GM21526 (cell line): ENCODE results near the gene CSNK1A1.
"Not testable (repeated sequence)": the region's sequence is repeated elsewhere in the genome, so short reads cannot be mapped to it uniquely, and the experiment has no call there.

Source experiments
- ATAC-seq: cut with Tn5 transposase; IDR thresholded peaks from one replicate; pipeline ENCODE4 v1.9.1; 2021; ENCODE audit warnings: moderate library complexity; ENCODE audit not compliant: unreplicated experiment, low FRiP score

Gene CSNK1A1

GRCh38 chr5:149464796-149465489, 86.3 kb downstream of the CSNK1A1 start:
- no peak for ATAC-seq

- ATAC-seq: not testable (repeated sequence)
These were observed 89.3 kb downstream of the CSNK1A1 start for GRCh38 chr5:149461907-149462306.

GRCh38 chr5:149459891-149460290, 91.3 kb downstream of the CSNK1A1 start:
- no peak for ATAC-seq

GRCh38 chr5:149457393-149457763, 93.9 kb downstream of the CSNK1A1 start:
- no peak for ATAC-seq

GRCh38 chr5:149456597-149457392, 94.4 kb downstream of the CSNK1A1 start:
- ATAC-seq: no peak

GRCh38 chr5:149455889-149456409, 95.3 kb downstream of the CSNK1A1 start:
- no peak for ATAC-seq

- ATAC-seq: no peak
These were observed 97.4 kb downstream of the CSNK1A1 start for GRCh38 chr5:149453618-149454415.

GRCh38 chr5:149452665-149453617, 98.3 kb downstream of the CSNK1A1 start:
- ATAC-seq: no peak

GRCh38 chr5:149452007-149452664, 99.1 kb downstream of the CSNK1A1 start:
- no peak for ATAC-seq

- no peak for ATAC-seq
These were observed 101.0 kb downstream of the CSNK1A1 start for GRCh38 chr5:149450199-149450598.

- ATAC-seq: no peak
These were observed 102.2 kb downstream of the CSNK1A1 start for GRCh38 chr5:149448831-149449714.

- ATAC-seq: no peak
These were observed 102.8 kb downstream of the CSNK1A1 start for GRCh38 chr5:149448431-149448830.

- no peak for ATAC-seq
These were observed 103.6 kb downstream of the CSNK1A1 start for GRCh38 chr5:149447373-149448367.

- not testable (repeated sequence) for ATAC-seq
These were observed 104.4 kb downstream of the CSNK1A1 start for GRCh38 chr5:149446794-149447193.

- ATAC-seq: no peak
These were observed 105.4 kb downstream of the CSNK1A1 start for GRCh38 chr5:149445739-149446369.

GRCh38 chr5:149445343-149445738, 105.9 kb downstream of the CSNK1A1 start:
- ATAC-seq: no peak

- not testable (repeated sequence) for ATAC-seq
These were observed 106.8 kb downstream of the CSNK1A1 start for GRCh38 chr5:149444430-149444829.
